Measurements from ENCODE around the gene GEMIN7.

The GEMIN7 gene

GRCh38 chr19:45095496-45096413 lies 16.7 kb downstream of the GEMIN7 start:
- H3K4me3 ChIP-seq (ENCODE audit: low read depth, low read length): no peak overlapping the region
- DNase-seq (ENCODE audit: low read depth): no peak
- no peak for TF ChIP-seq CTCF (IDR thresholded peaks at IDR 0.05; ENCODE audit: insufficient read depth, low read depth, low read length, missing control alignments)

- DNase-seq (ENCODE audit: low read depth): no peak
- no peak overlapping the region for H3K4me3 ChIP-seq (ENCODE audit: low read depth, low read length)
These were observed 17.6 kb downstream of the GEMIN7 start for GRCh38 chr19:45096700-45097099.

GRCh38 chr19:45097450-45097775 lies 18.4 kb downstream of the GEMIN7 start:
- no peak overlapping the region for H3K4me3 ChIP-seq (ENCODE audit: low read depth, low read length)
- DNase-seq (ENCODE audit: low read depth): no peak
- TF ChIP-seq CTCF (IDR thresholded peaks at IDR 0.05; ENCODE audit: insufficient read depth, low read depth, low read length, missing control alignments): no peak

More at GRCh38 chr19:45096700-45097099, 17.6 kb downstream of the GEMIN7 start:
- no peak for TF ChIP-seq CTCF (IDR thresholded peaks at IDR 0.05; ENCODE audit: insufficient read depth, low read depth, low read length, missing control alignments)

- no peak for DNase-seq (ENCODE audit: low read depth)
- TF ChIP-seq CTCF (IDR thresholded peaks at IDR 0.05; ENCODE audit: insufficient read depth, low read depth, low read length, missing control alignments): no peak
- no peak overlapping the region for H3K4me3 ChIP-seq (ENCODE audit: low read depth, low read length)
These were observed 18.9 kb downstream of the GEMIN7 start for GRCh38 chr19:45097776-45098520.

- H3K4me3 ChIP-seq (ENCODE audit: low read depth, low read length): no peak overlapping the region
- TF ChIP-seq CTCF (IDR thresholded peaks at IDR 0.05; ENCODE audit: insufficient read depth, low read depth, low read length, missing control alignments): no peak
- DNase-seq (ENCODE audit: low read depth): no peak
These were observed 19.7 kb downstream of the GEMIN7 start for GRCh38 chr19:45098521-45099466.

GRCh38 chr19:45099467-45100191 lies 20.6 kb downstream of the GEMIN7 start:
- DNase-seq (ENCODE audit: low read depth): no peak
- no peak for TF ChIP-seq CTCF (IDR thresholded peaks at IDR 0.05; ENCODE audit: insufficient read depth, low read depth, low read length, missing control alignments)
- no peak overlapping the region for H3K4me3 ChIP-seq (ENCODE audit: low read depth, low read length)

All from GM12865 (cell line).